ENCODE measurements around the gene TMEM247. TPM values are rescaled to one million over a fixed set of nuclear protein-coding genes. Genes with fewer than 3 reads are reported as not detected.

The TMEM247 gene
- total RNA-seq, 1 donor from 2014 or later = not detected

- H3K4me3 ChIP-seq (ENCODE audit: low read depth, low read length) = no peak overlapping the region
- peaks cover 2% of the 10 kb centered on the region for H3K27me3 ChIP-seq (ENCODE audit: control insufficient read depth, insufficient read depth, low read length)
- no peak for TF ChIP-seq CTCF (IDR thresholded peaks at IDR 0.05; ENCODE audit: insufficient read depth, low read length, poor library complexity, severe bottlenecking)
- no peak for DNase-seq (ENCODE audit: low read depth)
- H3K36me3 ChIP-seq (ENCODE audit: control insufficient read depth, insufficient read depth, low read length) = no peaks in the 10 kb centered on the region
Observed at GRCh38 chr2:46462936-46463335, 16.4 kb upstream of the TMEM247 start.

- Histone ChIP-seq H3K27me3 (ENCODE audit: control insufficient read depth, insufficient read depth, low read length) (peaks cover 2% of the 10 kb centered on the region), H3K4me3 (ENCODE audit: low read depth, low read length) (no peak overlapping the region), H3K36me3 (ENCODE audit: control insufficient read depth, insufficient read depth, low read length) (no peaks in the 10 kb centered on the region)
- DNase-seq (ENCODE audit: low read depth) = no peak
- TF ChIP-seq CTCF (IDR thresholded peaks at IDR 0.05; ENCODE audit: insufficient read depth, low read length, poor library complexity, severe bottlenecking) = no peak
Observed at GRCh38 chr2:46469116-46469515, 10.2 kb upstream of the TMEM247 start.

- DNase-seq (ENCODE audit: low read depth) = no peak
- peaks cover 2% of the 10 kb centered on the region for H3K27me3 ChIP-seq (ENCODE audit: control insufficient read depth, insufficient read depth, low read length)
Observed at GRCh38 chr2:46469700-46470099, 9.7 kb upstream of the TMEM247 start.

GRCh38 chr2:46470114-46470628 is 9.2 kb upstream of the TMEM247 start:
- DNase-seq (ENCODE audit: low read depth) = no peak
- Histone ChIP-seq H3K27me3 (ENCODE audit: control insufficient read depth, insufficient read depth, low read length) (peaks cover 2% of the 10 kb centered on the region), H3K4me3 (ENCODE audit: low read depth, low read length) (no peak overlapping the region), H3K36me3 (ENCODE audit: control insufficient read depth, insufficient read depth, low read length) (no peaks in the 10 kb centered on the region)
- TF ChIP-seq CTCF (IDR thresholded peaks at IDR 0.05; ENCODE audit: insufficient read depth, low read length, poor library complexity, severe bottlenecking) = no peak

More at GRCh38 chr2:46469700-46470099, 9.7 kb upstream of the TMEM247 start:
- Histone ChIP-seq H3K4me3 (ENCODE audit: low read depth, low read length) (no peak overlapping the region), H3K36me3 (ENCODE audit: control insufficient read depth, insufficient read depth, low read length) (no peaks in the 10 kb centered on the region)
- no peak for TF ChIP-seq CTCF (IDR thresholded peaks at IDR 0.05; ENCODE audit: insufficient read depth, low read length, poor library complexity, severe bottlenecking)

GRCh38 chr2:46471019-46471583 is 8.3 kb upstream of the TMEM247 start:
- no peak for DNase-seq (ENCODE audit: low read depth)

More at GRCh38 chr2:46471019-46471583, 8.3 kb upstream of the TMEM247 start:
- no peak for TF ChIP-seq CTCF (IDR thresholded peaks at IDR 0.05; ENCODE audit: insufficient read depth, low read length, poor library complexity, severe bottlenecking)
- peaks cover 2% of the 10 kb centered on the region for H3K27me3 ChIP-seq (ENCODE audit: control insufficient read depth, insufficient read depth, low read length)
- H3K36me3 ChIP-seq (ENCODE audit: control insufficient read depth, insufficient read depth, low read length) = no peaks in the 10 kb centered on the region
- H3K4me3 ChIP-seq (ENCODE audit: low read depth, low read length) = no peak overlapping the region

Data from kidney epithelial cell (primary cell).